Measurements from ENCODE around the gene GSTM2.
A peak's percentile ranks its signal among the peaks of the same experiment; 100 is the strongest.

Gene GSTM2

GRCh38 chr1:109667452-109668122 is at the start of gene GSTM2:
Gene GSTM2 (plus strand): TSS chr1:109668057. CDS start chr1:109668116, 59 bp downstream.
- TF ChIP-seq CTCF (IDR thresholded peaks at IDR 0.05; ENCODE audit: low read depth, low read length), result no peak
- DNase-seq (ENCODE audit: low read depth in 2 of 2), result peak; percentile 77 to 92

GRCh38 chr1:109618661-109619575 is 48.9 kb upstream of the GSTM2 start:
- H3K4me3 ChIP-seq (replicated peaks in 1 of 2; ENCODE audit: low read depth in 2 of 2, low read length in 2 of 2), result peak overlapping the region; percentile 73 to 89
- TF ChIP-seq CTCF (IDR thresholded peaks at IDR 0.05; ENCODE audit: low read depth, low read length), result no peak
- DNase-seq (ENCODE audit: low read depth in 2 of 2), result no peak

More at GRCh38 chr1:109667452-109668122, at the start of gene GSTM2:
- peak within 1 kb of the TSS; percentile 56 to 57 for H3K4me3 ChIP-seq (replicated peaks in 1 of 2; ENCODE audit: low read depth in 2 of 2, low read length in 2 of 2)

- TF ChIP-seq CTCF (IDR thresholded peaks at IDR 0.05; ENCODE audit: low read depth, low read length), result no peak
- peak; percentile 88 to 93 for DNase-seq (ENCODE audit: low read depth in 2 of 2)
- H3K4me3 ChIP-seq (replicated peaks in 1 of 2; ENCODE audit: low read depth in 2 of 2, low read length in 2 of 2), result peak within 1 kb of the TSS; percentile 73 to 89
Observed at GRCh38 chr1:109619576-109620400, 48.1 kb upstream of the GSTM2 start, which contains the start of the genes AMPD2 and GNAT2. Gene AMPD2 (plus strand): TSS chr1:109619837. CDS start chr1:109621176, 1,339 bp downstream. Gene GNAT2 (minus strand): TSS chr1:109619616. CDS start chr1:109612870, 6,746 bp downstream.

- no peak for TF ChIP-seq CTCF (IDR thresholded peaks at IDR 0.05; ENCODE audit: low read depth, low read length)
- DNase-seq (ENCODE audit: low read depth in 2 of 2), result peak; percentile 51 to 76
- H3K4me3 ChIP-seq (replicated peaks in 1 of 2; ENCODE audit: low read depth in 2 of 2, low read length in 2 of 2), result peak overlapping the region; percentile 73 to 89
Observed at GRCh38 chr1:109620401-109620791, 47.5 kb upstream of the GSTM2 start.

- peak; percentile 94 to 97 for DNase-seq (ENCODE audit: low read depth in 2 of 2)
- TF ChIP-seq CTCF (IDR thresholded peaks at IDR 0.05; ENCODE audit: low read depth, low read length), result no peak
- H3K4me3 ChIP-seq (replicated peaks in 1 of 2; ENCODE audit: low read depth in 2 of 2, low read length in 2 of 2), result peak overlapping the region; percentile 73 to 89
Observed at GRCh38 chr1:109620841-109621286, 47.0 kb upstream of the GSTM2 start.
